Naive thymus-derived CD4-positive, alpha-beta T cell (primary cell): ENCODE data around the gene ACSL5. TPM values are rescaled to one million over a fixed set of nuclear protein-coding genes. Genes with fewer than 3 reads are reported as not detected.
"Not testable (repeated sequence)": the region's sequence is repeated elsewhere in the genome, so short reads cannot be mapped to it uniquely, and the experiment has no call there.

ENCODE experiments used
- ATAC-seq: fragments of 150-1000 bp; cut with Tn5 transposase; 2 replicates; pipeline ENCODE4 v1.10.0; 2021; ENCODE audit warnings: mild to moderate bottlenecking, moderate library complexity
- CTCF ChIA-PET: fragments of 350-600 bp; sonication (Branson Sonifier 250); formaldehyde crosslinking; loops from one replicate; lab custom pipeline; 2021; ENCODE audit warnings: antibody characterized with exemption; lab: Charles Lee
- POLR2A ChIA-PET: fragments of 350-600 bp; sonication (Branson Sonifier 250); formaldehyde crosslinking; loops from one replicate; lab custom pipeline; 2021; ENCODE audit warnings: antibody characterized with exemption, inconsistent platforms; lab: Charles Lee
- DNase-seq, 9 donors: peaks; one replicate each; pipeline versions ENCODE4 v3.0.0 to v3.0.0-alpha.2; 2020 to 2022; ENCODE audit warnings: mixed read lengths in 1 of 9
- H3K27ac ChIP-seq: one replicate; pipeline ENCODE4 v1.7.0; 2013; ENCODE audit warnings: mild to moderate bottlenecking, low read depth, low read length, moderate library complexity
- H3K27me3 ChIP-seq, 2 donors: one replicate each; pipeline ENCODE4 v1.7.0; 2013; ENCODE audit warnings: low read length in 2 of 2, mild to moderate bottlenecking in 2 of 2, moderate library complexity in 2 of 2; ENCODE audit not compliant: control insufficient read depth in 2 of 2, insufficient read depth in 2 of 2
- H3K36me3 ChIP-seq, 3 experiments: 1 replicate in 2 of 3; 2 replicates in 1 of 3; pipeline ENCODE4 v1.7.0; 2013; ENCODE audit warnings: low read length in 3 of 3, mild to moderate bottlenecking in 3 of 3, moderate library complexity in 1 of 3; ENCODE audit not compliant: insufficient read depth in 3 of 3, control insufficient read depth in 2 of 3
- H3K4me1 ChIP-seq, 2 donors: one replicate each; pipeline ENCODE4 v1.7.0; 2013; ENCODE audit warnings: low read length in 2 of 2, mild to moderate bottlenecking in 2 of 2, moderate library complexity in 1 of 2; ENCODE audit not compliant: control insufficient read depth in 2 of 2, insufficient read depth in 2 of 2
- H3K4me3 ChIP-seq: 2 replicates; pipeline ENCODE4 v1.7.0; 2013; ENCODE audit warnings: mild to moderate bottlenecking, low read length
- H3K9me3 ChIP-seq, 3 experiments: 1 replicate in 2 of 3; 2 replicates in 1 of 3; pipeline ENCODE4 v1.7.0; 2013; ENCODE audit warnings: low read length in 3 of 3; ENCODE audit not compliant: control insufficient read depth in 2 of 3
- H3K27ac Mint-ChIP-seq, 9 donors: one replicate each; pipeline ENCODE4 v1.8.0; 2020 to 2022; ENCODE audit warnings: mixed read lengths in 9 of 9, mild to moderate bottlenecking in 8 of 9, moderate library complexity in 5 of 9, inconsistent platforms in 2 of 9
- H3K27me3 Mint-ChIP-seq, 5 donors: one replicate each; pipeline ENCODE4 v1.8.0; 2021 to 2022; ENCODE audit warnings: mixed read lengths in 5 of 5, mild to moderate bottlenecking in 1 of 5
- H3K36me3 Mint-ChIP-seq, 5 donors: one replicate each; pipeline ENCODE4 v1.8.0; 2020 to 2022; ENCODE audit warnings: mixed read lengths in 5 of 5, mild to moderate bottlenecking in 3 of 5, inconsistent platforms in 1 of 5
- H3K4me1 Mint-ChIP-seq, 7 donors: one replicate each; pipeline ENCODE4 v1.8.0; 2020 to 2022; ENCODE audit warnings: mixed read lengths in 7 of 7, mild to moderate bottlenecking in 3 of 7, inconsistent platforms in 1 of 7
- H3K4me3 Mint-ChIP-seq, 10 donors: one replicate each; pipeline ENCODE4 v1.8.0; 2020 to 2022; ENCODE audit warnings: mild to moderate bottlenecking in 10 of 10, mixed read lengths in 10 of 10, moderate library complexity in 6 of 10, inconsistent platforms in 2 of 10
- H3K9me3 Mint-ChIP-seq, 11 donors: one replicate each; pipeline ENCODE4 v1.8.0; 2020 to 2022; ENCODE audit warnings: mixed read lengths in 11 of 11, mild to moderate bottlenecking in 4 of 11, inconsistent platforms in 1 of 11, moderate library complexity in 1 of 11
- intact Hi-C, 2 donors: fragments of 100-400 bp; cut with micrococcal nuclease; formaldehyde crosslinking; loops; one replicate each; pipeline ENCODE4 v1.15.1; 2023
- polyA plus RNA-seq, 2 donors: library from polyadenylated mRNA; unstranded; fragments of 300-500 nt; fragmentation: Illumina TruSeq; gene quantifications; one replicate each; pipeline ENCODE4 v1.2.3, GENCODE V29; 2021
- total RNA-seq, 6 experiments: library from RNA in 5 of 6; stranded (reverse) in 5 of 6; gene quantifications; 1 replicate in 5 of 6; 2 replicates in 1 of 6; pipeline ENCODE4 v1.2.3 and lab custom pipeline; 2021 to 2026

Gene ACSL5
- total and polyA plus RNA-seq, 7 experiments from 2014 or later = 30.3 to 72.5 (median 39.7) TPM

DNA sequence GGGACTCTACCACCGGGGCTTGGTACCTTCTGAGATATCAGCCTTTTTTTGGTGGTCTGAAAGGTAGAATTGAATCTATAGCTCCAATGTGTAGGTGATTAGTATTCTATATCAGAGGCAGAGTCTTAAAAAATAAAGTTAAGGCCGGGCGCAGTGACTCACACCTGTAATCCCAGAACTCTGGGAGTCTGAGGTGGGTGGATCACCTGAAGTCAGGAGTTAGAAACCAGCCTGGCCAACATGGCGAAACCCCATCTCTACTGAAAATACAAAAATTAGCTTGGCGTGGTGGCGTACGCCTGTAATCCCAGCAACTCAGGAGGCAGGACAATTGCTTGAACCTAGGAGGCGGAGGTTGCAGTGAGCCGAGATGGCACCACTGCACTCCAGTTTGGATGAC is 3.2 kb downstream of the ACSL5 start:
- Histone ChIP-seq H3K4me1 (peaks cover 11 to 21% of the 10 kb centered on the region in 2 donors), H3K36me3 (peaks cover 0 to 15% (median 0%) of the 10 kb centered on the region in 3 experiments), H3K27ac (peak overlapping the region; percentile 95), H3K4me3 (peak overlapping the region; percentile 89)
- CTCF ChIA-PET, ATAC-seq, H3K9me3 ChIP-seq, DNase-seq, H3K27me3 ChIP-seq, H3K9me3 Mint-ChIP-seq, H3K27me3 Mint-ChIP-seq: not testable (repeated sequence)
- POLR2A ChIA-PET = interaction anchor here (1.0 to 3.7 kb wide), 2 partner anchors 9 to 25 kb away, joined by 3 to 26 read pairs; no protein-coding TSS in a partner anchor
- H3K27ac Mint-ChIP-seq = peak overlapping the region in 8 of 9 donors; percentile 51 to 100 (median 71)
- H3K4me3 Mint-ChIP-seq = peak overlapping the region; percentile 37 to 100 (median 77)
- peaks cover 37 to 75% (median 65%) of the 10 kb centered on the region in 7 donors for H3K4me1 Mint-ChIP-seq
- H3K36me3 Mint-ChIP-seq = peaks cover 5 to 23% (median 11%) of the 10 kb centered on the region in 5 donors
- intact Hi-C loops = loop anchor here in 1 of 2 donors (5.0 to 10.0 kb wide), 2 partner anchors 1480 to 1798 kb away; partner anchors contain the start of genes CCDC186 and TDRD1

- H3K4me1 Mint-ChIP-seq = peaks cover 43 to 81% (median 71%) of the 10 kb centered on the region in 7 donors
- ChIA-PET POLR2A (no interaction called here), CTCF (no interaction called here)
- Histone ChIP-seq H3K4me3 (no peak overlapping the region), H3K27ac (no peak overlapping the region), H3K9me3 (no peaks in the 10 kb centered on the region), H3K4me1 (peaks cover 11 to 19% of the 10 kb centered on the region in 2 donors), H3K36me3 (peaks cover 0 to 23% (median 0%) of the 10 kb centered on the region in 3 experiments), H3K27me3 (no peaks in the 10 kb centered on the region)
- peaks cover 8 to 30% (median 15%) of the 10 kb centered on the region in 5 donors for H3K36me3 Mint-ChIP-seq
- H3K27ac Mint-ChIP-seq = peak overlapping the region in 5 of 9 donors; percentile 8 to 100 (median 20)
- intact Hi-C loops = loop anchor here (5.0 to 10.0 kb wide), 3 partner anchors 575 to 1795 kb away; partner anchors contain the start of genes CCDC186 (in 1 of the 2), TCF7L2 (in 1 of the 2) and TDRD1 (in 1 of the 2)
- no peaks in the 10 kb centered on the region for H3K27me3 Mint-ChIP-seq
- DNase-seq = no peak
- no peaks in the 10 kb centered on the region for H3K9me3 Mint-ChIP-seq
- H3K4me3 Mint-ChIP-seq = peak overlapping the region in 1 of 10 donors; percentile 16
- no peak for ATAC-seq
Observed at GRCh38 chr10:112379635-112380296, 5.8 kb downstream of the ACSL5 start.

DNA sequence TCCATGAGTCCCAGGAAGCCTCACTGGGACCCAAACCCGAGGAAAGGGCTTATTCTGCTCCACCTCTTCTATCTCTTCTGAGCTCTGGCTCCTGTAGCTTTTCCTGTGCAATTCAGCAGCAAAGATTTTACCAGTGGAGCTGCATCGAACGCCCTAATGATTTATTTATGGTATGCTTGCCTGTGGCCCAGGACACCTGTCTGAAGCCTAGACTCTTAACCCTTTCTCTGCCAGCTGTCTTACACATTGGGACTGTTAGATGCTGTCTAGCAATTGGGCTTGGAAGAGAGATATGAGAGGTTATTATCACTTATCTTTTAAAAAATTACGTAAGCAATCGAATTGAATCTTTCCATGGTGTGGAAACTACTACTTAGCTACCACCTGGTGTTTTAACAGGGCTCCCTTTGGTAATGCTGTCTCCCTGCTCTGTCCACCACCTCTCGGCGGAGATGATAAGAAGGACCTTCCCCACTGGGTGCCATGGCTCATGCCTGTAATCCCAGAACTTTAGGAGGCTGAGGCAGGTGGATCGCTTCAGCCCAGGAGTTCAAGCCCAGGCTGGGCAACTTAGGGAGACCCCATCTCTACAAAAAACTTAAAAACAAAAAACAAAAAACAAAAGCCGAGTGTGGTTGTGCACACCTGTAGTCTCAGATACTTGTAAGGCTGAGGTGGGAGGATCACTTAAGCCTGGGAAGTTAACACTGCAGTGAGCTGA is 8.8 kb downstream of the ACSL5 start:
- Mint-ChIP-seq H3K4me3 (no peak overlapping the region), H3K27me3 (no peaks in the 10 kb centered on the region), H3K36me3 (peaks cover 8 to 30% (median 15%) of the 10 kb centered on the region in 5 donors), H3K4me1 (peaks cover 47 to 79% (median 75%) of the 10 kb centered on the region in 7 donors), H3K27ac (peak overlapping the region in 2 of 9 donors; percentile 4 to 62), H3K9me3 (no peaks in the 10 kb centered on the region)
- H3K4me1 ChIP-seq = peaks cover 0 to 13% of the 10 kb centered on the region in 2 donors
- no peak for DNase-seq
- no peak for ATAC-seq
- POLR2A ChIA-PET = no interaction called here
- no peak overlapping the region for H3K27ac ChIP-seq
- H3K4me3 ChIP-seq = no peak overlapping the region
- H3K9me3 ChIP-seq = no peaks in the 10 kb centered on the region
- no peaks in the 10 kb centered on the region for H3K27me3 ChIP-seq
- intact Hi-C loops = loop anchor here in 1 of 2 donors (10.0 kb wide), 1 partner anchor 572 kb away; the partner anchor contains the start of gene TCF7L2
- CTCF ChIA-PET = no interaction called here
- H3K36me3 ChIP-seq = peaks cover 0 to 16% (median 0%) of the 10 kb centered on the region in 3 experiments

- no peaks in the 10 kb centered on the region for H3K27me3 Mint-ChIP-seq
- intact Hi-C loops = loop anchor here in 1 of 2 donors (10.0 kb wide), 1 partner anchor 571 kb away; the partner anchor contains the start of gene TCF7L2
- peaks cover 4 to 35% (median 15%) of the 10 kb centered on the region in 5 donors for H3K36me3 Mint-ChIP-seq
- ChIA-PET POLR2A (no interaction called here), CTCF (no interaction called here)
- peaks cover 47 to 80% (median 74%) of the 10 kb centered on the region in 7 donors for H3K4me1 Mint-ChIP-seq
- peaks cover 0 to 13% of the 10 kb centered on the region in 2 donors for H3K4me1 ChIP-seq
- no peaks in the 10 kb centered on the region for H3K9me3 ChIP-seq
- peak overlapping the region in 2 of 9 donors; percentile 5 to 47 for H3K27ac Mint-ChIP-seq
- H3K27me3 ChIP-seq = no peaks in the 10 kb centered on the region
- H3K4me3 ChIP-seq = no peak overlapping the region
- peaks cover 0 to 16% (median 0%) of the 10 kb centered on the region in 3 experiments for H3K36me3 ChIP-seq
- DNase-seq (no peak), ATAC-seq (no peak)
- H3K9me3 Mint-ChIP-seq = no peaks in the 10 kb centered on the region
- H3K27ac ChIP-seq = no peak overlapping the region
- no peak overlapping the region for H3K4me3 Mint-ChIP-seq
Observed at GRCh38 chr10:112383325-112383724, 9.4 kb downstream of the ACSL5 start.

DNA sequence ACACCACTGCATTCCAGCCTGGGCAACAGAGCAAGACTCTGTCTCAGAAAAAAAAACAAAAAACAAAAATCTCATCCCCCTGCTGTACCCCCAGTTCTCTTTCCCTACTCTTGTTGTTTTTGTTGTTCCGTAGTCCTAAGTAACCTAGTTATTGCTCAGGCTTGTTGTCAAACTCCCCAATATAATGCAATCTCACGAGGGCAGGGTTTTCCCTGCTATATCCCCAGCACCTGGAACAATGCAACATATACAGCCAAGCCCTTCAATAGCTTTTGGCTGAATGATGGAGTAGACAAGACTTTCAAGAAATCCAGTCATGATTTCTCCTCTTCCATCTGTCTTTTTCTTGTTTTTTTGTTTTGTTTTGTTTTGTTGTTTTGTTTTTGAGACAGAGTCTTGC is 10.2 kb downstream of the ACSL5 start:
- Mint-ChIP-seq H3K9me3 (no peaks in the 10 kb centered on the region), H3K4me1 (peaks cover 52 to 81% (median 74%) of the 10 kb centered on the region in 7 donors), H3K36me3 (peaks cover 4 to 36% (median 15%) of the 10 kb centered on the region in 5 donors), H3K27ac (peak overlapping the region in 3 of 9 donors; percentile 8 to 89 (median 40)), H3K27me3 (no peaks in the 10 kb centered on the region), H3K4me3 (no peak overlapping the region)
- CTCF ChIA-PET = interaction anchor here (1.5 kb wide), 1 partner anchor 9 kb away, joined by 3 read pairs; no protein-coding TSS in a partner anchor
- Histone ChIP-seq H3K9me3 (no peaks in the 10 kb centered on the region), H3K4me3 (no peak overlapping the region), H3K36me3 (peaks cover 0 to 16% (median 0%) of the 10 kb centered on the region in 3 experiments), H3K27ac (no peak overlapping the region), H3K4me1 (peaks cover 2 to 17% of the 10 kb centered on the region in 2 donors), H3K27me3 (no peaks in the 10 kb centered on the region)
- intact Hi-C loops = loop anchor here in 1 of 2 donors (10.0 kb wide), 1 partner anchor 571 kb away; the partner anchor contains the start of gene TCF7L2
- POLR2A ChIA-PET = interaction anchor here (4.3 kb wide), 1 partner anchor 9 kb away, joined by 26 read pairs; the partner anchor contains the start of gene ACSL5
- DNase-seq = no peak
- ATAC-seq = no peak

DNA sequence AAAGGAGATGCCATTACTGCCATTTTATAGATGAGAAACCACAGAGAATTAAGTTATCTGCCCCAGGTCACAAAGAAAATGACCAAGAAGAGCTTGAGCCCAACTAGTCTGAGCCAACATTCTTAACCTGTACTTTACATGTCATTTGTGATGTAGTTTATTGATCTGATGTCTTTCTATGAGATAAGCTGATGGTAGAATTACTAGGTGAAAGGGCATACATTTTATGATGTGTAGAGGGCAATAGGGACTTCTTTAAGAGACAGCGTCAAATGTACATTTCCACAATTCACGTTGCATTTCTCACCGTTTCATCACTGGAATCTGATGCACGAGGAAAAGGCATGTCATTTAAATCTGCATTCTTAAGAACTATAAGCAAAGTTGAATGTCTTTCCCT is 11.3 kb downstream of the ACSL5 start:
- Histone ChIP-seq H3K9me3 (no peaks in the 10 kb centered on the region), H3K27ac (no peak overlapping the region), H3K27me3 (no peaks in the 10 kb centered on the region), H3K4me1 (peaks cover 8 to 27% of the 10 kb centered on the region in 2 donors), H3K4me3 (no peak overlapping the region), H3K36me3 (peaks cover 0 to 16% (median 0%) of the 10 kb centered on the region in 3 experiments)
- Mint-ChIP-seq H3K27me3 (no peaks in the 10 kb centered on the region), H3K27ac (peak overlapping the region in 3 of 9 donors; percentile 8 to 32 (median 14)), H3K36me3 (peaks cover 4 to 27% (median 9%) of the 10 kb centered on the region in 5 donors), H3K4me3 (no peak overlapping the region), H3K9me3 (no peaks in the 10 kb centered on the region), H3K4me1 (peaks cover 57 to 82% (median 74%) of the 10 kb centered on the region in 7 donors)
- CTCF ChIA-PET = interaction anchor here (1.5 kb wide), 1 partner anchor 10 kb away, joined by 3 read pairs; no protein-coding TSS in a partner anchor
- DNase-seq (no peak), ATAC-seq (no peak)
- intact Hi-C loops = loop anchor here (5.0 to 10.0 kb wide), 2 partner anchors 147 to 570 kb away; partner anchors contain the start of gene TCF7L2 (in 1 of the 2)
- POLR2A ChIA-PET = interaction anchor here (4.3 kb wide), 1 partner anchor 10 kb away, joined by 26 read pairs; the partner anchor contains the start of gene ACSL5
